ENCODE results near the gene ITGB3.

Gene ITGB3

DNA sequence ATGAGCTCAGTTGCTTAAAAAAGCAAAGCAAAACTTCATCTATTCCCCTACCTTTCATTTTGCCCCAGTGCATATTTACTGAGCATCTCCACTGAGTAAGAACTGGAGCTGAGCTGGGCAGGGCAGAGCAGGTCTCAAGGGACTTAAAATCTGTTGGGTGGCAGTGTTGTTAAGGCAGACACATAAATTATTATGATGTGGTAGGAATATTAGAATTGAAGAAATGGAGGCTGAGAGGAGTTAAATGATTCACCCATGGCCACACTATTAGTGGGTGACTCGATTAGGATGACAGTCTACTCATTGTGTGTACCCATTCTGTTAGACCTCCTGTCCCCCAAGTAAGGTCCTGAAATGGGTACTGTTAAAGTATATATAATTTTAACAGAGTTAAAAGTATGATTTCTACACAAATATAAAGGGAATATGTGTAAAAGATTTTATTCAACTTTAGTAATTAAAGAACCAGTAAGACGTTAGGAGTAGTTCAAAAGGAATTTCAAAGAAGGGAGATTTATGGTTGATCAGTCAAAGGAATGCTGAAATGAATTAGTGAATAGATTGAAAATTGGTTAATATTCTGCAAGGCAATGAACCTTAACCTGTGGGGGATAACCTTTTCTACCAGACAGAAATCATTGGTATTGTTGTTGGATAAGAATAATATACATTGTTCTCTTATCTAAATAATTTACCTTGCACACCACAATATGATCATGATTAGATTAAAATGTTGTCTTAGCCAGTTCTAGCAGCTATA is 17.5 kb downstream of the ITGB3 start:
- DNase-seq, result no peak
- intact Hi-C loops (cut with DNase I), result no loop called here

DNA sequence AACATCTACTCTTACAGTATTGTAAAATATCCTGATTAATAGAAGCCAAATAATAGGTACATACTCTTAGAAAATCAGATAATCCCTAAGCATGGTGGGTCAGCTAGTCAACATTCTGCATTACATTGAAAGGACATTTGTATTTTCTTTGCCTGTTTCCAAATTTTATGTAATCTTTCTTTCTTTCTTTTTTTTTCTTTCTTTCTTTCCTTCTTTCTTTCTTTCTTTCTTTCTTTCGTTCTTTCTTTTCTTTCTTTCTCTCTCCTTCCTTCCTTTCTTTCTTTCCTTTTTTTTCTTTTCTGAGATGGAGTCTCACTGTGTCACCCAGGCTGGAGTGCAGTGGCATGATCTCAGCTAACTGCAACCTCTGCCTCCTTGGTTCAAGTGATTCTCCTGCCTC is 18.9 kb downstream of the ITGB3 start:
- no peak for DNase-seq
- intact Hi-C loops (cut with DNase I), result no loop called here

- no peak for DNase-seq
- intact Hi-C loops (cut with DNase I), result no loop called here
Observed at GRCh38 chr17:47273245-47273644, 19.6 kb downstream of the ITGB3 start.

DNA sequence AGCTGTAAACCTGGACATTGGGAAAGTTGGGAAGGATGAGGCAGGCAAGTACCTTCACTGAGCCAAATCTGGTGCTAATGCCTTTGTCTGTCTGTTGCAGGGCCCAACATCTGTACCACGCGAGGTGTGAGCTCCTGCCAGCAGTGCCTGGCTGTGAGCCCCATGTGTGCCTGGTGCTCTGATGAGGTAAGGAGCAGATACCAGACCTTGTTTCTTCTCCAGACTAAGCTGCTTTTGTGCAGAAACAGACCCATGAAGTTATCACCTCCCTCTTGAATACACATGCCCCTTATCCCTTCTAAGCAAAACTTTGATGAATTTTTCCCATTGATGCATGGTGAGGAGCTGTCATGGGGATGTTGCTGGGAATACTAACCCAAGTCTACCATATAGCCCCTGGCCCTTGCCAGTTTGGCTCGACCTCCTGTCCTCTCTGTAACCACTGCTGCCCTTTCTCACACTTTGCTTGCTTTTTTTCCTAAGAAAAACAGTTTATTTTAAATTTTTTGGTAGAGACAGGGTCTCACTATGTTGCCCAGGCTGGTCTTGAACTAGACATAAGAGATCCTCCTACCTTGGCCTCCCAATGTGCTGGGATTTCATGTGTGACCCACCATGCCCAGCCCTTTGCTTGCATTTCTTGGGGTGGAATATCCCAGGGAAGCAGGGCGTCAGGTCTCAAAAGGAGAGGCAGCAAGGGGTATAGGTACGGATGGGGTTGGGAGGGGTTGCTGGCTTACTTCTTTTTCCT is 20.9 kb downstream of the ITGB3 start:
- intact Hi-C loops (cut with DNase I), result no loop called here
- DNase-seq, result no peak

DNA sequence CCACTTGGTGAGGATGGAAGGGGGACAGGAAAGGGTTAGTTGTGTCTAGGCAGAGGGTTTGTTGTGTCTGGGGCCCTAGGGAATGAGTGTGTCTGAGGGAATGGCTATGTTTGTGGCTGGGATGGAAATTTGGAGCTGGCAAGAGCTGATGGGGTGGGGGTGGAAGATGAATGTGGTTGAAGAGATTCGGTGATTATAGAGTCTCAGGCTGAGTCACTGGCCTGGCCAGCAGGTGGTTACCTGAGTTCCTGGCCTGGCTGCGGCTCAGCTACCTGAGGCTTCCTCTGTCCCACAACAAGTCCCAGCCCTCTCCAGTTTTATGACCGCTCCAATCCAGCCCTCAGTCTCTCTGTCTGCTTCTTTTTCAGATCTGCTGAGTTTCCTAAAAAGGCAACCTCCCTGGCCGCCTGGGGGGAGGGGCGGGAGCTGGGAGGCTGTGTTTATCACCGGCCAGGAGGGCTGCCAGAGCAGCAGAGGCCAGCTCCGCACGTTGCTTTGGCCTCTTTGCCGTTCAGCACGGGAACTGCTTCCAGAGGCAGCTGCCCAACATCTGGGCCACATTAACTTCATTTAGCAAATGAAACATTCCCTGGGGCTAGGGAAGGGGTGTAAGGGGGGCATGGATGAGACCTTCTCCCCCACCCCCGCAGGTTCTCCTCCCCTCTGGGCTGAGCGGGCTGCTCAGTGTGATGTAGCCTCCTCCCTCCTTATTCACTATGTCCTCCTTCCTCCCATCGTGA is 21.8 kb downstream of the ITGB3 start:
- DNase-seq, result no peak
- intact Hi-C loops (cut with DNase I), result no loop called here

DNA sequence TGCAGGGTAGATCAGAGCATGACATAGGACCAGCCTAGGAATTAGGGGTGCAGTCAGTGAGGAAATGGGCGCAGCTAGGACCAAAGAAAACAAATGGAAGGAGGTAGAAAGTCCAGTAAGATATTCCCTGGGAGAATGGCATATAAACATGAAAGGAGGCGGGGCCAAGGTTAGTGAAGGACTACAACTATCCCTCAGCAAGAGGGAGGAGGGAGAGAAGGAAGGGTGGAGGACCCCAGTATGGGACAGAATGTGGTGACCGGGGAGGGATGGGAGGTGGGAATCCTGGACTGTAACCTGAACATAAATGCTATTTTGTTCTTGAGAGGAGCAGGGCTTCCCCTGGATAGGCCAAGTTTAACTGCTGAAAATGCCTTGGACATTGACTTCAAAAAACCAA is 22.8 kb downstream of the ITGB3 start:
- DNase-seq, result no peak
- intact Hi-C loops (cut with DNase I), result no loop called here

DNA sequence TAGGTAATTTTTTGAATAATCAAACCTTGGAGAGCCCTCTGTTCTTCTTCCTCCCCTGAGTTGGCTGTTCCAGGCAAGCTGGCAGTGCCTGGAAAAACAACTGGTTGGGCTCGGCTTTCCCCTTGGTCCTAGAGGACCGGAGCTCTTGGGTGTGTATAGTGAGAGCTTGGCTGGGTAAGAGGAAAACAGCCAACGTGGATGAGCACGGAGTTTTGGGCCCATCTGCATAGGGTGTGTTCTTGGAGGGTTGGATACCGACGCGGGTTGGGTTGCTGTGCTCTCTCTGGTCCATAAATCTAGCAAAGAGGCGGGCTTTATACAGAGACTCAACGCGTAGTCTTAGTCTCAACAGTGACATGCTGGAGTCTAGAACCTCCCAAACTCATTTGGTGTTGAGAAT is 23.2 kb downstream of the ITGB3 start:
- DNase-seq, result no peak
- intact Hi-C loops (cut with DNase I), result no loop called here

GRCh38 chr17:47277921-47278320 is 24.3 kb downstream of the ITGB3 start:
- DNase-seq, result no peak
- intact Hi-C loops (cut with DNase I), result no loop called here

GRCh38 chr17:47278561-47278960 is 24.9 kb downstream of the ITGB3 start:
- no peak for DNase-seq
- intact Hi-C loops (cut with DNase I), result no loop called here

- DNase-seq, result no peak
Observed at GRCh38 chr17:47279062-47279801, 25.6 kb downstream of the ITGB3 start.

DNA sequence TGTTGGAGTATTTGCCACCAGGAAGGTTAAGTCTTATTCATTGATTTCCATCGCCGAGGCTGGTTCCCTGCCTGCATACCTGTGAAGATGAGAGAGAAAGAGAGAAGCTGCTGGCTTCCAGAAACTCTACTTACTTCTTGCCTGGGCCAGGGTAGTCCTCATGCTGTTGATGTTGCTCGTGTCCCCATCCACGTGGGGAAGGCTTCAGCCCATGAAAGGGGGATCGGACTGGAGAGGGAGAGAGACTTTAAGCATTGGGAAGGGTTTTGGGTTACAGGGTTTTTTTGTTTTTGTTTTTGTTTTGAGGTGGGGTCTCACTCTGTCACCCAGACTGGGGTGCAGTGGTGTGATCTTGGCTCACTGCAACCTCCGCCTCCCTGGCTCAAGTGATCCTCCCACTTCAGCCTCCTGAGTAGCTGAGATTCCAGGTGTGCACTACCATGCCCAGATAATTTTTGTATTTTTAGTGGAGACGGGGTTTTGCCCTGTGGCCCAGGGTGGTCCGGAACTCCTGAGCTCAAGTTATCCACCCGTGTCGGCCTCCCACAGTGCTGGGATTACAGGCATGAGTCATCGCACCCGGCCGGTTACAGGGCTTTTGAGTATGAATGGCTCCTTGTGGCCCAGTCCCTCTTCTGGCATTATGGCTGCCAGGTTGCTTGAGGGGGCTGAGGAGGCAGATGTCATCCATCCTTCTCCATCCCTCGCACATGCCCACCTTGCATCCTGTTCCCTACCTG is 26.6 kb downstream of the ITGB3 start:
- intact Hi-C loops (cut with DNase I), result no loop called here
- no peak for DNase-seq

More at GRCh38 chr17:47279062-47279801, 25.6 kb downstream of the ITGB3 start:
- intact Hi-C loops (cut with DNase I), result no loop called here

DNA sequence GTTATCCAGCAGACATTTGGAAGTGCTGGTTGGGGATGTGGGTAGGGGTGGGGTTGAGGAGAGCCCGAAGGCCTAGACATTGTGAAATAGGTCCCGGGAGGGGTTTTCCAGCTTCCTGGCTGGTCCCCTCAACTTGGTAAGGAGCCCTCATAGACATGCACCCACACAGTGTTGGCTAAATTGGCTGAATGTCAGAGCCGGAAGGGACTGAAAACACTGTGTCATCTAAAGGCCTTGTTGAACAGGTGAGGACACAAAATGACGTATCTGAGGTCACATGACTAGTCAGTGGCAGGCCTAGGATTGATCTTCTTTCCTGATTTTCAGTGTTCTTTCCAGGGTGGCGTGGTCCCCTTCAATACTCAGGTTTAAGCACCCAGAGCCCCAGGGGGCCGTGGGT is 27.6 kb downstream of the ITGB3 start:
- no peak for DNase-seq
- intact Hi-C loops (cut with DNase I), result no loop called here

- intact Hi-C loops (cut with DNase I), result no loop called here
Observed at GRCh38 chr17:47285003-47285402, 31.4 kb downstream of the ITGB3 start.

DNA sequence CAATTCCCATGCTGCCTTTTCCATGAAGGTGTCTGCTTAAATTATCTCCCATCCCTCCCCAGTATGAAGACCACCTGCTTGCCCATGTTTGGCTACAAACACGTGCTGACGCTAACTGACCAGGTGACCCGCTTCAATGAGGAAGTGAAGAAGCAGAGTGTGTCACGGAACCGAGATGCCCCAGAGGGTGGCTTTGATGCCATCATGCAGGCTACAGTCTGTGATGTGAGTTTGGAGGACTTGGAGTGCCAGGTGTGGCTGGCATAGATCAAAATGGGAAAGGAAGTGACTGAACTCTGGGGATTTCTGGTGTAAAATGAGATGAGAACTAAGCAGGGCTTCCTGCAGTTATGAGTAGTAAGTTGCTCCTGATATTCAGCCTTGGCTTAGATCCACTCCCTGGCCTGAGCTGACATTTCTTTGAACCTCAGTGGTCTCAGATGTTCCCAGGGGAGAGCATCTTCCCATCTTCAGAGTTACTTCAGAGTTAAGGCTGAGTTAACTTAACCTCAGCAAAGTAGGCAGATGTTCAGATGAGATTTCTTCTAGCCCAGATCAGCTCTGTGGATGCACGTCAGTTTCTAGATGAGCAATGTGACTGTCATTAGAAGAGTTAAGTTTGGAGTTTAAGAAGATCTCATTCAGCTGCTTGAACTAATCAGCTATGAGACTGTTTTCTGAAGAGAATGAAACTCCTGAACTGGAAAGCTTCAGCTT is 32.7 kb downstream of the ITGB3 start:
- DNase-seq, result no peak
- intact Hi-C loops (cut with DNase I), result no loop called here

More at GRCh38 chr17:47285003-47285402, 31.4 kb downstream of the ITGB3 start:
- no peak for DNase-seq

- intact Hi-C loops (cut with DNase I), result no loop called here
- DNase-seq, result no peak
Observed at GRCh38 chr17:47287068-47287467, 33.4 kb downstream of the ITGB3 start.

DNA sequence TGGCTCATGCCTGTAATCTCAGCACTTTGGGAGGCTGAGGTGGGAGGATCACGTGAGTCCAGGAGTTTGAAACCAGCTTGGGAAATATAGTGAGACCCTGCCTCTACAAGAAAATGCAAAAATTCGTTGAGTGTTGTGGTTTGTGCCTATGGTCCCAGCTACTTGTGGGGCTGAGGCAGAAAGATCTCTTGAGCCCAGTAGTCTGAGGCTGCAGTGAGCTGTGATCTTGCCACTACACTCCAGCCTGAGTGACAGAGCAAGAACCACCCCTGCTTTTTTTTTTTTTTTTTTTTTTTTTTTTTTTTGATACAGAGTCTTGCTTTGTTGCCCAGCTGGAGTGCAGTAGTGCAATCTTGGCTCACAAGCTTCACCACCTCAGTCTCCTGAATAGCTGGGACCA is 34.0 kb downstream of the ITGB3 start:
- intact Hi-C loops (cut with DNase I), result no loop called here
- DNase-seq, result no peak

DNA sequence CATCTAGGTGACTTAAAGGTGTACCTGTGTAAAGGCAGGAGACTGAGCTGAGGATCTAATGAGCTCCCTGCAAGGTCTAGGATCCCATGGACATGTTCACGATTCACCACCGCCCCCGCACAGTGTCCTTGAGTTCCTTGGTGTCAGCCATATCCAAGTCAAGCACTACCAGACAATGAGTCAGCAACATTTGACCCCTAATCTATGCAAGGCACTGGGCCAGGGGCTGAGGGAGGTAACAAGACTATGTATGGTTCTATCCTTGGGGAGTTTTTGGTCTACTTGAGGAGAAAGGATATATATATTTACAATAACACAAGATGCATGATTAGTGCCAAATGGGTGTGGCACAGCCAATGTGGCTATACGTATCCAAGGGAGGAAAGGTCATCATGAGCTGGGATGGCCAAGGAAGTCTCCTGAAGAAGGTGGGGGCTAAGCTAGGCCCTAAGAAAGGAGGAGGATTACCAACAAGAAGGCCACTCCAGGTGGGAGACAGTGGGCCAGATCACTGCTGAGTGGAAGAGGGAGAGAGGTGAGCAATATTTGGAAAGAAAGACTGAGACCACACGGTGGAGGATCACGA is 35.0 kb downstream of the ITGB3 start:
- no peak for DNase-seq

GRCh38 chr17:47289302-47289701 is 35.7 kb downstream of the ITGB3 start:
- DNase-seq, result no peak
- intact Hi-C loops (cut with DNase I), result no loop called here

More for the DNA sequence above, 35.0 kb downstream of the ITGB3 start:
- intact Hi-C loops (cut with DNase I), result no loop called here

- DNase-seq, result no peak
- intact Hi-C loops (cut with DNase I), result no loop called here
Observed at GRCh38 chr17:47290870-47291241, 37.2 kb downstream of the ITGB3 start.

Data from posterior cingulate gyrus (tissue), 11 donors.